Measurements from ENCODE around the gene HMX2.

HMX2 gene

DNA sequence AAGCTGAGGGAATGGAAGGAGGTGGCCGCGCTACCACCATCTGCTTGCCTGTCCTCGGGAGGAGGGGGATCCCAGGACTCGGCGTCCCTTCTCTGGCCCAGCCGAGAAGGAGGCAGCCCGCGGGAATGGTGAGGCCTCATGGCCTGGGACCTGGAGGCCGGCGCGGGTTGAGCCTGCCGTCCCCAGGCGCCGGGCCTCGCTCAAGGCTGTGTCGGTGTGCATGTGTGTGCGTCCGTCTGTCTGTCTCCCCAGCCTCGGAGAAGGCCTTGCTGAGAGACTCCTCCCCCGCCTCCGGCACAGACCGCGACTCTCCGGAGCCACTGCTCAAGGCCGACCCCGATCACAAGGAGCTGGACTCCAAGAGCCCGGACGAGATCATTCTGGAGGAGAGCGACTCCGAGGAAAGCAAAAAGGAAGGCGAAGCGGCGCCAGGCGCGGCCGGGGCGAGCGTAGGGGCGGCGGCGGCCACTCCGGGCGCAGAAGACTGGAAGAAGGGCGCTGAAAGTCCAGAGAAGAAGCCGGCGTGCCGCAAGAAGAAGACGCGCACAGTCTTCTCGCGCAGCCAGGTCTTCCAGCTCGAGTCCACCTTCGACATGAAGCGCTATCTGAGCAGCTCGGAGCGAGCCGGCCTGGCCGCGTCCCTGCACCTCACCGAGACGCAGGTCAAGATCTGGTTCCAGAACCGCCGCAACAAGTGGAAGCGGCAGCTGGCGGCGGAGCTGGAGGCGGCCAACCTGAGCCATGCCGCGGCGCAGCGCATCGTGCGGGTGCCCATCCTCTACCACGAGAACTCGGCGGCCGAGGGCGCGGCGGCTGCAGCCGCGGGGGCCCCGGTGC, 10.9 kb upstream of the HMX2 start:
- peak overlapping the region; percentile 3 for H3K4me3 ChIP-seq (ENCODE audit: low read depth, low read length)
- no peak for DNase-seq (ENCODE audit: low read depth)

DNA sequence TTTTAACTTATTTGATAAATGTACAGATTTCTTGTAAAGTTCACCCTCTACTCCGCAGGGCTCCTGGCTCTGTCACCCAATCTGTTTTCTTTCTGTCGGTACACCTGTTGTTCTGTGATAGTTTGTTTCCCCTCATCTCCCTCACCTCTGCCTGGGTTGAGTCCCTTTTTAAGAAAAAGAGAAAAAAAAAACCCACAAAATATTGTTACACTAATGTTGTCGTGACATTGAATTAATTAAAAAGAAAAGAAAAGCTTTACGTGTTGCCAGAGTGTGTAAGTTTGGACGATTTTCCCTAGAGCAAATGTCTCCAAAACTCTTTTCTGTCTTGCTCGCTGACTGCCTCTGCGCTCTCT, 8.8 kb upstream of the HMX2 start:
- DNase-seq (ENCODE audit: low read depth), result no peak

DNA sequence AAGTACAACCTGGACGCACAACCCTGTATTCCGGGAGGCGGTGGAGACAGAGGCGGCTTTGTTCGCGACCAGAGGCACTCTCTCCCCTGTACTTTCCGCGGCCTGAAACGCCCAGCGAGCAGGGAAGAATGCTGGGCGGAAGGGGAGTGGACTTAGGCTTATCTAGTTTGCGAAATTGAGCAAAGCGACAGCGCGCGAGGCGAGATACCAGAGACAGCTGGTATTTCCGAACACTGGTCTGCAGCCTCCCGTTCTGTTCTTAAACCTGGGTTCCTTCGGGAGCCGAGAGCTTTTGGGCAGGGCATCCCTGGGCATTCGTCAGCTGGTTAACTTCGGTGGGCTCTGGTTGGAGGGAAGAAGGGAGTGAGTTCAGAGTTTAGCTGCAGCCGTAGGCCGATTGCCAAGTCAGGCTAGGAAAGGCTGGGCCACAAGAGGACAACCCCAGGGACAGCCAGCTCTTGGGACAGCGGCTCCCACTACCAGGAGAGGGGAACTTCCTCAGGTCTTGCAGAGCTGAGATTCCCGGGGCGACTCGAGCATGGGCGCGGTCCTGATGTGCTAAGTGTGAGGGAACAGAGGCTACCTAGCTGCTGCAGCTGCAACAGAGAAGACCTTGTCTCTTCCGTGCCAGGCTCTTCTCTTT, 8.3 kb upstream of the HMX2 start:
- no peak for DNase-seq (ENCODE audit: low read depth)
- no peak overlapping the region for H3K4me3 ChIP-seq (ENCODE audit: low read depth, low read length)

More for the DNA sequence above, 8.8 kb upstream of the HMX2 start:
- no peak overlapping the region for H3K4me3 ChIP-seq (ENCODE audit: low read depth, low read length)

DNA sequence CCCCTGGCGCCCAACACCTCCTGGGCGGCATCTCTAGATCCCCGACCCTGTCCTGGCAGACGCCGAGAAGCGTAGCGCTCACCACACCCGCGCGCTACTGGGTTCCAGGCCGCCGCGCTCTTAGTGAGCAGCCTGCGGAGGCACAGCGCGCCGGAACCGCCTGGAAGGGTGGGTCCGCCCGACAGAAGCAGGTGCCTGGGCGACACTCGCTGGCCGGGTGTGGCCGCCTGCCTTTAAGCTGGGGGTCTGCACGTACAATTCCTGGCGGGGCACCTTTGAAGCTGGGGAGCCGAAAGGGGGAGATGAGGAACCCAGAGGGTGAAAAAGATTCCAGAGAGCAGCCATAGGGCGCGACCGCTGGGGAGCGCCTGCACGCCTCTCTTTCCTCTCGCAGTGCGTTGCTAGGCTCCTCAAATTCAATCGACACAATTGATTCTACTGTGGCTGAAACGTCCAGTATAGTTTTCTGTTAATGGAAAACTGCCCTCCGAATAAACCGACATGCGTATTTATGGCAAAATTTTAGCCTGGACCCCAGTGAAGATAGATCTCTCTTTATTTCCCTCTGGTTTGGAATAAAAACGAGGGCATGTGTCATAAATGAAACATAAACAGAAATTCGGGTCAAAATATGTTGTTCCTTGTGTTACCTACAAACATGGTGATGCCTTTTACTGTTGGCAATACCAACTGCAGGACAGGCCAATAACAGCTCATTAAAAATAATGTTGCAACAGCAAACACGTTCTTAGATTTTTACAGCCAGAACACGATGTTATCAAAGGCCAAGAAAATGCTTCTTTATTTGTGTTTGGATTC, 7.6 kb upstream of the HMX2 start:
- H3K4me3 ChIP-seq (ENCODE audit: low read depth, low read length), result no peak overlapping the region
- no peak for DNase-seq (ENCODE audit: low read depth)

DNA sequence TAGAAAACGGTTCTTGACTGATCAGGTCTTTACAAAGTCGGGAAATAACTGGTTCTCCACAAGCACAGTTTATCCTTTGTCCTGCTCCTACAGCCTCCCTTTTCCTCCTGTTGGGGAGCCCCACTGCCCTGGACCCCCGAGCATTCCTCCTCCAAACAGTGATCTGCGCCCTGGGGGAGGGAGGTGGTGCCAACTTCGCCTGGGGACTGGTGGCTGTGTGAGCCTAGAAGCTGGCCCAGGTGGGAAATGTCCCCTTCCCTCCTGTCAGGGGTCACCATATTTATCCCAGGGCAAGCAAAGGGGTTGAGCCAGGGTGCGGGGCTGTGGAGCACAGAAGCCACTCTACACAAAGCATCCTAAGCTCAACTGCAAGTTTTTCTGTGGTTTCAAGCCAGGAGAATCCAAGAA, 6.9 kb upstream of the HMX2 start:
- no peak for DNase-seq (ENCODE audit: low read depth)

DNA sequence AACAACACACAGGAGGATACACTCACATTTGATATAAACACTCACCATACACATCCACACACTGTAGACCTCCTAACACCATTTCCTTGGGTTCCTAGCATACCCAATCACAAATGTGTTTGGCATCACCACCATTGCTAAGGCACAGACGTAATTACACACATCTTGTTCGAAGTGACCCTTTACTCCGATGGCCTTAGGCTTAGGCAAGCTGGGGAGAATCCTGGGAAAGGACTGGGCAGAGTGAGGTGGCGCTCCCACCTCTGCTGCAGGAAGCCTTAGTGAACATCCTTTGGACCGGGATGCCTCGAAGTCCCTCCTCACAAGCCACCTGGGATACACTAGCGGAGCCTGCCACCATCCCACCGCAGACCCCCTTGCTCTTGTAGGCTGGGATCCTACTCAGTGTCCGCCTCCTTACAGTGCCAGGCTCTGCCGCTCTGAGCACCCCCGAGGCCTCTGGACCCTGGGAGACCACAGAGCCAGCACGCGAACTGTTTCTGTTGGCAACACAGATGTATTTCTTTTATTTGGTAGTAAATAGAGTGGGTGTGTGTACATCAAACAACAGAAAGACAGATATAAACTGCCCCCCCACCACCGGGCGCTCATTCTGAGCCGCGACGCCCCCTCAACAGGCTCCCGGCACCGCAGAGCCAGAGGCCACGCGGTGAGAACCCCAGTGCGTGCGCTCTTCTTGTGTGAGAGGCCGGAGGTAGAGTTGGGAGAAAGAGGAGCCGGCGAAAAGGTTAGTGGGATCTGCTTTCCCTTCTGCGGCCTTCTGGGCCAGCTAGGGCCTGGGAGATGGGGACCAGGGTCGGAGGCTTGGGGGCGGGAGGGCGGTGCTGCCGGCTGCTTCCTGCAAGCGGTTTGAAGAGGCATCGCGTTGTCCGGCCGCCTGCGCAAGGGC, 5.9 kb upstream of the HMX2 start:
- H3K4me3 ChIP-seq (ENCODE audit: low read depth, low read length), result no peak overlapping the region
- no peak for DNase-seq (ENCODE audit: low read depth)

More for the DNA sequence above, 6.9 kb upstream of the HMX2 start:
- H3K4me3 ChIP-seq (ENCODE audit: low read depth, low read length), result no peak overlapping the region

DNA sequence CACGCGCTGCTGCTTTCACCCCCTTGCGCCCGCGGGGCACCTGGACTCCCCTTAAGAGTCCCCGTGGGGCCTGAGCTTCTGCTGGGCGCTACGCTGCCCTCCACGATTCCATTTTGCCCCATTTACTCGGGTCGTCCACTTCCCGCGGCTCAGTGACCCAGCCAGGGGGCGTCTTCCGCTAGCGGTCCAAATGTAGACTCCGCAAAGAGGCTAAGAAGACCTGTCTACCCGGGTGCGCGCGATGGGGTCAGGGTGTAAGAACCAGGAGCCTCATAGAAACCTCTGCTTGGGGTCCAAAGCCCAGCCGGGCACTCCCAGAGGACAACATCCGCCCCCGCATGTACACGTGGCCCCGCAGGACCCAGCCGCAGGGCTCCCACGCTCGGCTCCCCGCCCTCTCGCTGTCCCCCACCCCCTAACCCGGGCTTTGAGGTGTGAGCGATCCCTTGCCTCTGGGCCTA, 5.2 kb upstream of the HMX2 start:
- no peak for DNase-seq (ENCODE audit: low read depth)
- no peak overlapping the region for H3K4me3 ChIP-seq (ENCODE audit: low read depth, low read length)

DNA sequence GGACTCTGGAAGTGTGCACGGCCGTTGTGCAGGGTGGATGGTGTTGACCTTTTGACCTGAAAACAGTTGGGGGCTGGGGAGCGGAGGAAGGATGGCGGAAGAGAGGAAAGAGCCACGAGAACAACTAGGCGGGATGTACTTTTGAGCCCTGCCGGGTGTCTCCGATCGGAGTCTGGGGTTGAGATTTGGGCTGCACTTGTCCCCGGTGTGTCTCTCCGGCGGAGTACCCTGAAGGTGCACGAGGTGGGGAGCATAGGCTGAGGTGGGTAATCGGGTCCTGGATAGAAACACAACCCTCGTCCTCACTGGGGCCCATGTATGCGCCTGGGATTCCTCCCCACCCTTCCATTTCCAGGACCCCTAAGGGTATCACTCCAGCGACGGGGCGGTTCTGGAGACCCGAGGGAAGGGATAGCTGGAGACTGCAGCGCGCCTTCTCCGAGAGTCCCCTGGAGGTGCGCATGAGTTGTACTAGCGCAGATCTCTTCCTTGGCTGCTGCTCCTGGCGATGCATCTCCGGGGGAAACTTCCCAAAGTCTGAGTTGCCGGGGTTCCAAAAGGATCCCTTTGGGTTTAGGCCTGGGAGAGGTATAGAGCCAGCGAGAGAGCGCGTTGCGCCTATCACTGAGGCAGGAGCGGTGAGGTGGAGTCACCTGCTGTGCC, 4.6 kb upstream of the HMX2 start:
- no peak overlapping the region for H3K4me3 ChIP-seq (ENCODE audit: low read depth, low read length)
- no peak for DNase-seq (ENCODE audit: low read depth)

DNA sequence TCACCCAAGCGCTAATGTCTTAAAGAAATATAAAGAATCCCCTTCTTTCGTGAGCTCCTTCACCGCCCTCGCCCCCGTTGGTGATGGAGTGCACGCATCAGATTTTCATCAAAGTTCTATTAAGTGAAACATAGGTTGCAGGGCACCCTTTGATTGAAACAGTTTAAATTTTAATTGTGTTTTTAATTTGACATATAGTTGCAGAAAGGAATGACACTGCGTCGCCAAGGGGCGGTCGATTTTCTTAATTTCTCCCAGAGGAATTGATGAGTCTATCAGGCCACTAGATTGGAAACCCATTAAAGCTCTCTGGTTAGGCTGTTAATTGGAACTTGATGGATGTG, 4.1 kb upstream of the HMX2 start:
- no peak for DNase-seq (ENCODE audit: low read depth)
- H3K4me3 ChIP-seq (ENCODE audit: low read depth, low read length), result no peak overlapping the region

DNA sequence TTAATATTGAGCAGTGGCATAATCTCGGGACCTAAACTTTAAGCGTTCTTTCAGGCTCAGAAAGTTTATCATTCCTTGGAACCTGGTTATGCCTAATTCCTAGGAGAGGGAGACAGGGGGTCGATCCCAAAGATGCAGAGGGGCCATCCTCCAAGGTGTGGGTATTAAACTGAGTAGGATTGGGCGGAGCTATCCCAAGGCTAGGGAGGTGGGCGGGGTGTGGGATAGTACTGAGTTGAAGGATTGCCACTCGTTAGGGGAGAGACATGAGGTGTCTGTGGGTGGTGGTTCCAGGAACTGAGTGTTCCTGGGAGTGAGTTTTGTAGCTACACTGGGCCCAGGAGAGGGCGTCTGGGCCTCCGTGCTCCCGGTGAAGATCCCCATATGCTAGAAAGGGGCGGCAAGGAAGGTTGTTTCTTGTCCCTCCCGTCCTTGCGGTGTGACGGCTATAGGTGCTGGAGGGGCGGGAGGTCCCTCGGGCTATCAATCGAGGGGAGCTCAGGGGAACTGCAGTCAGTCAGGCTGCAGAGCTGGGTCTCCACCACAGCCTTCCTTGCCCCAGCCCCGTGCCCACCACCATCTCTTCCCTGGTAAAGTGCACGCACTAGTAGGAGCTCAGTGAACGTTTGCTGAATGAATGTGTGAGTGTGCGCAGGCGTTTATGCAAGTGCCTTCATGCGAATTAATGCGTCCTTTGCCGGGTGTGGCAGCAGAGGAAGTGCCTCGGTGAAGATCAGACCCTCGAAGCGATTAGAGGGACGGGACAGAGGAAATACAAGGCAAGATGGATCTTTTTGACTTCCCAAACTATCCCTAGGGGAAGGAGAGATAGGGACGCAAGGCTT, 3.0 kb upstream of the HMX2 start:
- H3K4me3 ChIP-seq (ENCODE audit: low read depth, low read length), result no peak overlapping the region
- DNase-seq (ENCODE audit: low read depth), result no peak

DNA sequence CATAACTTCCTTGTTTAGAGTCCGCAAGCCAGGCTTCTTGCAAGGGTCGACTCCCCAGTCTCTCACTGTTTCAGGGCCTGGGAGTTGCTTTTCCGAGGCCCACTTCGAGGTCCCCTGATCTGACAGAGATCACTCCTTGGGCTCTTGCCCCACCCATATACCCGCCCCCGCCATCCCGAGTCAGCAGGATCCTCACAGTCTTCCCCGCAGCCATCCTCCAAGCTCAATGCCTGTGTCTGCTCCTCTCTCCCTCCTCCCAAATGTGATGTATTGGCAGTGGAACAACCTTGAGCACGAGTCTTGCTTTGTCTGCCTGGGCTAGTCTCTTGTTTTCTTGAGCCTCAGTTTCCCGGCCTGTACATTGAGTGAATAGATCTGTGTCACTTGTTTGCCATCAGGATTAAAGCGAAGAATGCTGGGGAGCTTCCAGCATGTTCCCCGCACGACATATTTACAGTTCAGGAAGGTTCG, 2.4 kb upstream of the HMX2 start:
- H3K4me3 ChIP-seq (ENCODE audit: low read depth, low read length), result no peak overlapping the region
- no peak for DNase-seq (ENCODE audit: low read depth)

DNA sequence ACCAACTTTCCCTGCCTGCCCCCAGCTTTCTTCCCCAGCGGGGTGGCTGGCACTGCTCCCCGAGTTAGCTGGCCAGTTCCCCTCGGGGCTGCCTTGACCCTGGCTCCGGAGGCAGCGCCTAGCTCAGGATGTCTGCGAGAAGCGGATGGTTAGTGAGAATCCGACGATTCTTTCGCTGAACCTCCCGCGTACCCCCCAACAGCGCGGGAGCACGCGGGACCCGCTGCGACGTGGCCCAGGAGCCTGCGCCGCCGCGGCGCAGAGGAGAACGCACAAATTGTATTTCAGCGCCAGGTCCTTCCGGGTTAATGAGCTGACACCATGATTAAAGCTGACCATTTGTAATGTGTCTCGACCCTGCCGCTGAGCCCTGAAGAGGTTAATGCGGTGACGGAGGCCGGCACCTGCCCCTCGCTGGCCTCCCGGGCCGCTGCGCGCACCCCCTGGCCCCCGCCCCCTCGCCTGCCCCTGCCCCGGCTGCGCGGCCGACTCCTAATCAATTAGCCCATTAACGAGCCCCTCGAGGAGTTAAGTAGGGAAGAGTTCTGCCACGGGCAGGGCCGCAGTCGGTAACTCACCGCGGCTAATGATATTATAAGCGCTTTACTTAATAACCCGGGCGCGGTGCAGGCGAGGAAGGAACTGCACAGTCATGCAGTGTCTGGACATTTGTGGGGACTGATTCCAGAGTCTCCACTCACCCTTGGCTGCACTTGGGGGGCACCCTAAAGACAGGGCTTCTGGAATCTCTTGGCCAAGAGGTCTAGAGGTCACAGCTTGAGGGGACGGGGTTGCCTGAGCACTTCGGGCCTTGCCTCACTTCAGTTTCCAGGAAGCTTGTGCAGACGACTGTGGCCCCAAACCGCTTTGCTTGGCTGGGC, 1.7 kb upstream of the HMX2 start:
- H3K4me3 ChIP-seq (ENCODE audit: low read depth, low read length), result no peak overlapping the region
- no peak for DNase-seq (ENCODE audit: low read depth)

DNA sequence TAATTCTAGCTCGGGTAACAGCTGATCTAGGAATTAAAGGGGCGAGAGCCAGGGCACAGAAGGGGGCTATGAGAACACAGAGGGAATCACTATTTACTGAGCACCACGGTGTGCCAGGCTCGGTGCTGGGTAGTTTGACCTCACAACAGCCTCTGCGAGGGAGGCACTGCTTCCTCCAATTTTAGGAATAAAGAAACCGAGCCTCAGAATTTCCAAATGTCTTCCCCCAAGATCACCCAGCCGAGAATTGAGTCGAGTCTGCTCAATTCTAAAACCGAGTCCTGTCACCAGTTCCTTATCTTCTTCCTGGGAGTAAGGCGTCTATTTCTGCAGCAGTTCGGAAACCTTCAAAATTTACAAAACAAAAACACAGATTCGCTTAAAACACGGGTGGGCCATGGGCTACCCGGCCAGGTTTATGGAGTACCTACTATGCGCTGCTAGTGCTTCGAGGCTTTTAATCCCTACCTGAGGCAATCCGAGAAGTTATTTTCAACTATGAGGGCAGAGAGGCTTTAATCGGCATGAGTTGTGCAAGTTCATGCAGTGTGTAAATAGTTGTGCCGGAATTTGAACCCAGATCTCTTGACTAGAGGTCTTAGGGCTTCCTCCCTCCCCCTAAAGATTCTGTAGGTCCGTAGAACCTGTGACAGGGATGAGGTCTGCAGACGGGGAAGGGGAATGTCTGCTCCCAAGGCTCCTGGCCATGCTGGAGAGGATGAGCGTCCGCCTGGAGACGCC, 872 bp upstream of the HMX2 start:
- no peak for DNase-seq (ENCODE audit: low read depth)
- no peak overlapping the region for H3K4me3 ChIP-seq (ENCODE audit: low read depth, low read length)

DNA sequence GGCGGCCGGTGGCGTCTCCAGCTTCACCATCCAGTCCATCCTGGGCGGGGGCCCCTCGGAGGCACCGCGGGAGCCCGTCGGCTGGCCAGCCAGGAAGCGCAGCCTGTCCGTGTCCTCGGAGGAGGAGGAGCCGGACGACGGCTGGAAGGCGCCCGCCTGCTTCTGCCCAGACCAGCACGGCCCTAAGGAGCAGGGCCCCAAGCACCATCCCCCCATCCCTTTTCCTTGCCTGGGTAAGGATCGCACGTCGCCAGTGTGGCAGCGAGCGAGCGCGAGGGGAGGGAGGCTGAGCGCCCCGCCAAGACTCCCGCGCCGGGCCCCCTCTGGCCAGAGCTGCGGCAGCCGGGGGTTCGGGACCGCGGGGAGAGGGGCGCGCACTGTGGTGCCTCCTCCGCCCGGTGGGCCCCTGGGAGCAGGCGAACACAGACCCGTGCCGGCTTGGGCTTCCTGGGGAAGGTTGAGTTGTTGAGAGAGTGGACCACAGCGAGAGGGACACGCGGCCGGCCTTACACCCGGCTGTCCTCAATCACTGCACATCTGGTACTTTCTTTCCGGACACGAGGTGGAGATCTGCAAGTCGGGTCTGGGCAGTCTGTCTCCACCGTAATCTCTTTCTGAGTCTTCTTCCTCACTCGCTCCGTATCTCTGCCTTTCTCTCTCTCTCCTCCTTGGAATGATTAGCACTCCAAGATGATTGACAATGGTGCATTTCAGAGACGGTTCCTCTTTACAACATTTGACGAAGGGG, 652 bp downstream of the HMX2 start:
- H3K4me3 ChIP-seq (ENCODE audit: low read depth, low read length), result no peak overlapping the region
- DNase-seq (ENCODE audit: low read depth), result no peak

DNA sequence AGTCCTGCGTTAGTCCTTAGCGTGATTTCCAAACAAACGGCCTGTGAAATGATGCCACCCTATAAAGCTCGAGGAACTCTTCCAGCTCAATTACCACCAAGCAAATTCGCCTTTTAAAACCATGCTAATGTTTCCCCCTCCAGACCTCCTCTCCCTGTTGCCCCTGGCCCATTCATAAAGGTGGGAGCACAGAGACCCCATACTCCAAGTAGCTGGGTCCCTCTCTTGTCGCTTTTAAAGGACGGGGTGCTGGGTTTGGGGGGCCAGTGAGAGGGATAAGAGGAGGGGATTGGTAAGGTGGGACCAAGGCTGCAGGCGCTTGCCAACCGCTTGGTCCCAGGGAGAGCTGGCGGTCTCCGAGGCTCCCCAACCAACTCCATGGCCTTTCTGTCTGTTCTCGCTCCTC, 1.2 kb downstream of the HMX2 start:
- H3K4me3 ChIP-seq (ENCODE audit: low read depth, low read length), result peak overlapping the region; percentile 41

More for the DNA sequence above, 1.2 kb downstream of the HMX2 start:
- DNase-seq (ENCODE audit: low read depth), result no peak

All from skeletal muscle cell (primary cell).